Measurements from ENCODE around the gene RHOH.

RHOH gene

GRCh38 chr4:40160258-40160657 lies 36.6 kb upstream of the RHOH start:
- no peaks in the 10 kb centered on the region for H3K9me3 ChIP-seq (ENCODE audit: control insufficient read depth, insufficient read depth, low read depth, low read length)
- H3K4me1 ChIP-seq (ENCODE audit: control insufficient read depth, insufficient read depth, low read length) = no peaks in the 10 kb centered on the region
- TF ChIP-seq ZNF274 (IDR thresholded peaks at IDR 0.05; ENCODE audit: low read length) (no peak), ZNF274 (tag by site-specific recombination; IDR thresholded peaks at IDR 0.05; ENCODE audit: borderline replicate concordance) (no peak), ZBTB17 (tag by site-specific recombination; IDR thresholded peaks at IDR 0.05) (no peak), ZNF596 (tag by site-specific recombination; IDR thresholded peaks at IDR 0.05) (no peak), SCRT2 (tag by site-specific recombination; IDR thresholded peaks at IDR 0.05) (no peak), ZNF221 (tag by site-specific recombination; IDR thresholded peaks at IDR 0.05; ENCODE audit: borderline replicate concordance) (no peak), SALL2 (tag by site-specific recombination; IDR thresholded peaks at IDR 0.05; ENCODE audit: borderline replicate concordance) (no peak), ZNF324 (tag by site-specific recombination; IDR thresholded peaks at IDR 0.05) (no peak), MZF1 (tag by site-specific recombination; IDR thresholded peaks at IDR 0.05; ENCODE audit: borderline replicate concordance) (no peak), ZNF501 (tag by site-specific recombination; IDR thresholded peaks at IDR 0.05) (no peak), ZNF785 (tag by site-specific recombination; IDR thresholded peaks at IDR 0.05) (no peak), ZNF837 (tag by site-specific recombination; IDR thresholded peaks at IDR 0.05) (no peak), IKZF3 (tag by site-specific recombination; IDR thresholded peaks at IDR 0.05) (no peak), ZSCAN16 (tag by site-specific recombination; IDR thresholded peaks at IDR 0.05) (no peak), ZNF561 (tag by site-specific recombination; IDR thresholded peaks at IDR 0.05; ENCODE audit: borderline replicate concordance) (no peak), KLF1 (tag by site-specific recombination; IDR thresholded peaks at IDR 0.05) (no peak), SCRT1 (tag by site-specific recombination; IDR thresholded peaks at IDR 0.05; ENCODE audit: borderline replicate concordance) (no peak), GLI2 (tag by site-specific recombination; IDR thresholded peaks at IDR 0.05; ENCODE audit: borderline replicate concordance, low read depth) (no peak), ZNF157 (tag by site-specific recombination; IDR thresholded peaks at IDR 0.05) (no peak)
- H3K4me3 ChIP-seq (ENCODE audit: low read depth, low read length) = no peak overlapping the region
- no peak overlapping the region for H3K27ac ChIP-seq (ENCODE audit: extremely low read depth, low read depth, low read length)
- H3K36me3 ChIP-seq (ENCODE audit: control insufficient read depth in 2 of 2, insufficient read depth in 1 of 2, low read length in 2 of 2) = no peaks in the 10 kb centered on the region
- CTCF ChIA-PET = interaction anchor here (0.6 kb wide), 1 partner anchor 85 kb away, joined by 3 read pairs; no protein-coding TSS in a partner anchor
- POLR2A ChIA-PET = no interaction called here

DNA sequence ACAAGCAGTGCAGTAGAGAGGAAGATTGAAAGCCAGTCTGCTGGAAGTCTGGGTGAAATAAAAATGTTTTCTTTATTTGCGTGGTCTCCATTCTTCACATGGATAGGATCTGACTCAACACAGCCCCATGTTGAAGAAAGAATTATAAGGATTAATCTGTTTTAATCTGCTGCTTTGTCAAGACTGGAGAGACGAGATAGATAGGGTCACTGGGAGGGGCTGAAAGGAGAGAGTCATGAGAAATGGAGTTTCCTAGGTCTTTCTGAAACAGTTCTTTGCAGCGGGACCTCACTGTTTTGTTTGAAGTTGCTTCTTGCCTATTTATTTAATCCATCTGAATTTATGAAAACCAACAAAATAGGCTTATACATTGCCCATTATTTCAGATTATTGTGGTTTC lies 32.4 kb upstream of the RHOH start:
- TF ChIP-seq WT1 (tag by site-specific recombination; IDR thresholded peaks at IDR 0.05) (no peak), PRDM2 (tag by site-specific recombination; IDR thresholded peaks at IDR 0.05; ENCODE audit: borderline replicate concordance) (no peak), SCRT1 (tag by site-specific recombination; IDR thresholded peaks at IDR 0.05; ENCODE audit: borderline replicate concordance) (no peak), ZFP3 (tag by site-specific recombination; IDR thresholded peaks at IDR 0.05; ENCODE audit: low read depth) (no peak), BCL11B (tag by site-specific recombination; IDR thresholded peaks at IDR 0.05; ENCODE audit: low read depth) (no peak), ZSCAN16 (tag by site-specific recombination; IDR thresholded peaks at IDR 0.05) (no peak), ZBTB6 (tag by site-specific recombination; IDR thresholded peaks at IDR 0.05) (no peak), GLIS2 (tag by site-specific recombination; IDR thresholded peaks at IDR 0.05) (no peak), ZNF140 (tag by site-specific recombination; IDR thresholded peaks at IDR 0.05) (no peak)
- TF ChIP-seq, protein P1, sequence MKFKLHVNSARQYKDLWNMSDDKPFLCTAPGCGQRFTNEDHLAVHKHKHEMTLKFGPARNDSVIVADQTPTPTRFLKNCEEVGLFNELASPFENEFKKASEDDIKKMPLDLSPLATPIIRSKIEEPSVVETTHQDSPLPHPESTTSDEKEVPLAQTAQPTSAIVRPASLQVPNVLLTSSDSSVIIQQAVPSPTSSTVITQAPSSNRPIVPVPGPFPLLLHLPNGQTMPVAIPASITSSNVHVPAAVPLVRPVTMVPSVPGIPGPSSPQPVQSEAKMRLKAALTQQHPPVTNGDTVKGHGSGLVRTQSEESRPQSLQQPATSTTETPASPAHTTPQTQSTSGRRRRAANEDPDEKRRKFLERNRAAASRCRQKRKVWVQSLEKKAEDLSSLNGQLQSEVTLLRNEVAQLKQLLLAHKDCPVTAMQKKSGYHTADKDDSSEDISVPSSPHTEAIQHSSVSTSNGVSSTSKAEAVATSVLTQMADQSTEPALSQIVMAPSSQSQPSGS (tag by site-specific recombination; IDR thresholded peaks at IDR 0.05; ENCODE audit: low read depth) = no peak
- no peak overlapping the region for H3K27ac ChIP-seq (ENCODE audit: extremely low read depth, low read depth, low read length)
- H3K4me1 ChIP-seq (ENCODE audit: control insufficient read depth, insufficient read depth, low read length) = no peaks in the 10 kb centered on the region
- no peak overlapping the region for H3K4me3 ChIP-seq (ENCODE audit: low read depth, low read length)
- ChIA-PET POLR2A (no interaction called here), CTCF (interaction anchor here (0.8 kb wide), 1 partner anchor 13 kb away, joined by 3 read pairs; no protein-coding TSS in a partner anchor)
- H3K36me3 ChIP-seq (ENCODE audit: control insufficient read depth in 2 of 2, insufficient read depth in 1 of 2, low read length in 2 of 2) = no peaks in the 10 kb centered on the region
- no peaks in the 10 kb centered on the region for H3K9me3 ChIP-seq (ENCODE audit: control insufficient read depth, insufficient read depth, low read depth, low read length)
